GM12874 (cell line): Measurements from ENCODE around the gene RASSF5.

ENCODE experiments used
- TF ChIP-seq, protein P1 (sequence below): IDR thresholded peaks from 2 replicates; pipeline ENCODE4 v1.5.1; 2011; ENCODE audit warnings: low read depth, mild to moderate bottlenecking, control low read depth, low read length, moderate library complexity; ENCODE audit not compliant: insufficient read depth

Gene RASSF5

GRCh38 chr1:206521694-206522402 is 14.5 kb downstream of the RASSF5 start:
- TF ChIP-seq, protein P1, sequence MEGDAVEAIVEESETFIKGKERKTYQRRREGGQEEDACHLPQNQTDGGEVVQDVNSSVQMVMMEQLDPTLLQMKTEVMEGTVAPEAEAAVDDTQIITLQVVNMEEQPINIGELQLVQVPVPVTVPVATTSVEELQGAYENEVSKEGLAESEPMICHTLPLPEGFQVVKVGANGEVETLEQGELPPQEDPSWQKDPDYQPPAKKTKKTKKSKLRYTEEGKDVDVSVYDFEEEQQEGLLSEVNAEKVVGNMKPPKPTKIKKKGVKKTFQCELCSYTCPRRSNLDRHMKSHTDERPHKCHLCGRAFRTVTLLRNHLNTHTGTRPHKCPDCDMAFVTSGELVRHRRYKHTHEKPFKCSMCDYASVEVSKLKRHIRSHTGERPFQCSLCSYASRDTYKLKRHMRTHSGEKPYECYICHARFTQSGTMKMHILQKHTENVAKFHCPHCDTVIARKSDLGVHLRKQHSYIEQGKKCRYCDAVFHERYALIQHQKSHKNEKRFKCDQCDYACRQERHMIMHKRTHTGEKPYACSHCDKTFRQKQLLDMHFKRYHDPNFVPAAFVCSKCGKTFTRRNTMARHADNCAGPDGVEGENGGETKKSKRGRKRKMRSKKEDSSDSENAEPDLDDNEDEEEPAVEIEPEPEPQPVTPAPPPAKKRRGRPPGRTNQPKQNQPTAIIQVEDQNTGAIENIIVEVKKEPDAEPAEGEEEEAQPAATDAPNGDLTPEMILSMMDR, result no peak

- TF ChIP-seq, protein P1, result no peak
These were observed 17.5 kb downstream of the RASSF5 start for GRCh38 chr1:206524739-206525364.

DNA sequence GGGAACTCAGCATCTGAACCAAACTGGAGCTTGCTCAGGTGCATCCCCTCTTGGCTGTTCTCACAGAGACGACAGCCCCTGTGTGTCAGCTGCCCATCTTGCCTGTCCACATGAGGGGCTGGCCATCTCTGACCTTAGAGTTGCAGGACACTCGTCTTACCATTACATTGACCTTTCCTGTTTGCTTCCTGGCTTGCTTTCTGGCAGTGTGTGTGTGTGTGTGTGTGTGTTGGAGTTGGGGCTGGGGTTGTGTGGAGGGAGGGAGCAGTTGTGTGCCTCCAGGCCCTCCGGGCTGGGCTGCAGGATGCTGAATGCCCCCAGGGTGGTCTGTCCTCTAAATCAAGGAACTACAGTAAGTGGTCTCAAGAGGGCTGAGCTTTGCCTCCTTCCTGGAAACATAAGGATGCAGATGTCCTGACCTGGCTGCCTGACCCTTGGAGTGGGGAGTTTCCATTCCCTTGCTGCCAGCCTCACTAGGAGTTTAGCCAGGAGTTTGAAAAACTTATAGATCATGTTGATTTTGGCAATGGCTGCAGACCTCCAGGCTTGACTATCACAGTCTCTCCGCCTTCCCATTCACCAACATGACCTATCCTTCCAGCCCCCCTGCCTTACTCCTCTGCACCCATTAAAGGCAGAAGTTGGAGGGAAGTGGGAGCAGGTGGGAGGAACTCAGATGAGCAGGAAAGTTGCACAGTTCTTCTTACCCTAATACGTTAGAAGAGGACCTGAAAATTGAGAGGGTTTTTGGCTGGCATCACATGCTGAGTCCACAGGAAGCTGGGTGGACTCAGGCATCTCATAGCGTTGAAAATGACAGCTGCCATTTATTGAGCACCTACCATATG is 19.0 kb downstream of the RASSF5 start:
- TF ChIP-seq, protein P1, result no peak

DNA sequence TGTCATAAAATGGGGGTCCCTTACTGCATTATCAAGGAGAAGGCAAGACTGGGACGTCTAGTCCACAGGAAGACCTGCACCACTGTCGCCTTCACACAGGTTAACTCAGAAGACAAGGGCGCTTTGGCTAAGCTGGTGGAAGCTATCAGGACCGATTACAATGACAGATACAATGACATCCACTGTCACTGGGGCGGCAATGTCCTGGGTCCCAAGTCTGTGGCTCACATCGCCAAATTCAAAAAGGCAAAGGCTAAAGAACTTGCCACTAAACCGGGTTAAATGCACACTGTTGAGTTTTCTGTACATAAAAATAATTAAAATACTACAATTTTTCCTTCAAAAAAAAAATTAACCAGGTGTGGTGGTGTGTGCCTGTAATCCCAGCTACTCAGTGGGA is 22.1 kb downstream of the RASSF5 start:
- TF ChIP-seq, protein P1, result no peak

DNA sequence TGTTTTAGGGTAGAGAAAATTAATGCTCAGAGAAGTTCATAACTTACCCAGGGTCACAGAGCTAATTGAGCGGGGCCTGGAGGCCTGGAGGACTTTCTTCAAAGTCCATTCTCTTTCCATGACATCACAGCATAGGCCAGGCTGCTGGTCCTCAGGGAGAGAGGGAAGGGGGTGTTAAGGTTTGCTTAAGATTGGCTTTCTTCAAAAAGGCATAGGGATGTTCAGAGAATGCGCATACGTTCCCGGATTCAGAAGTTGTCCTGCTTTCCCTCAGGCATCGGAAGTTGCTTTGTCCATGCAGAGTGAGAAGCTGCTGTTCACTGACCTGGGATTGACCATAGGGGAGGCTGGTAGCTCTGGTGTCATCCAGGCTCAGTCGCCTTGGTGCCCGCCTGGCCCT is 25.0 kb downstream of the RASSF5 start:
- TF ChIP-seq, protein P1, result no peak

GRCh38 chr1:206534552-206534951 is 27.2 kb downstream of the RASSF5 start:
- TF ChIP-seq, protein P1, result no peak

- TF ChIP-seq, protein P1, result no peak
These were observed 28.5 kb downstream of the RASSF5 start for GRCh38 chr1:206535853-206536188.
